ENCODE data around the gene TWIST1.

Gene TWIST1

GRCh38 chr7:19112274-19113001 lies 5.0 kb downstream of the TWIST1 start:
- TF ChIP-seq CTCF (IDR thresholded peaks at IDR 0.05; ENCODE audit: low read depth, low read length), result no peak
- peak; percentile 82 for DNase-seq (ENCODE audit: extremely low read depth, low read depth)

- DNase-seq (ENCODE audit: extremely low read depth, low read depth), result no peak
- TF ChIP-seq CTCF (IDR thresholded peaks at IDR 0.05; ENCODE audit: low read depth, low read length), result no peak
These were observed 5.8 kb downstream of the TWIST1 start for GRCh38 chr7:19111474-19112273.

GRCh38 chr7:19110776-19111175 lies 6.7 kb downstream of the TWIST1 start:
- no peak for TF ChIP-seq CTCF (IDR thresholded peaks at IDR 0.05; ENCODE audit: low read depth, low read length)
- DNase-seq (ENCODE audit: extremely low read depth, low read depth), result no peak

GRCh38 chr7:19110026-19110730 lies 7.3 kb downstream of the TWIST1 start:
- TF ChIP-seq CTCF (IDR thresholded peaks at IDR 0.05; ENCODE audit: low read depth, low read length), result no peak
- no peak for DNase-seq (ENCODE audit: extremely low read depth, low read depth)

GRCh38 chr7:19109000-19109946 lies 8.2 kb downstream of the TWIST1 start:
- TF ChIP-seq CTCF (IDR thresholded peaks at IDR 0.05; ENCODE audit: low read depth, low read length), result no peak
- DNase-seq (ENCODE audit: extremely low read depth, low read depth), result no peak

GRCh38 chr7:19107356-19108146 lies 9.9 kb downstream of the TWIST1 start:
- no peak for TF ChIP-seq CTCF (IDR thresholded peaks at IDR 0.05; ENCODE audit: low read depth, low read length)
- DNase-seq (ENCODE audit: extremely low read depth, low read depth), result no peak

Data from AG09319 (cell line).